ENCODE data around the gene WDR82.

Gene WDR82

DNA sequence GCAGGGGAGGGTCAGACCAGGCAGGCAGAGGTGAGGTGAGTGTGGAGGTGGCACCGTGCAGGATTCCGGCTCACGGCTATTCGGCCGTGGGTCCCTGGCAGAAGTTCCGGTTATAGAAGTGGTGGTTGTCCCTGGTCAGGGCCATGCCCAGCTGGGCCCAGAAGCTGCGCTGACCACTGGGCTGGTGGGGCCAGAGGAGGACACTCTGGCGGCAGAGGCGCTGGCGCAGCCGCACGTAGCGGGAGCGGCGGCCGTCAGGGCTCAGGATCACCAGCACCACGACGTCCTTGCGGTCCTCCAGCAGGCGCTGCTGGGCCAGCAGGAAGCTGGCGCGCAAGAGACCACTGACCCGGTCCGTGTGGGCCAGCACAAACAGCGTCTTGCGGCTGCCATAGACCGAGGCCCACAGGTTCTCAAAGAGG, 57.3 kb downstream of the WDR82 start:
- no peak for FAIRE-seq

DNA sequence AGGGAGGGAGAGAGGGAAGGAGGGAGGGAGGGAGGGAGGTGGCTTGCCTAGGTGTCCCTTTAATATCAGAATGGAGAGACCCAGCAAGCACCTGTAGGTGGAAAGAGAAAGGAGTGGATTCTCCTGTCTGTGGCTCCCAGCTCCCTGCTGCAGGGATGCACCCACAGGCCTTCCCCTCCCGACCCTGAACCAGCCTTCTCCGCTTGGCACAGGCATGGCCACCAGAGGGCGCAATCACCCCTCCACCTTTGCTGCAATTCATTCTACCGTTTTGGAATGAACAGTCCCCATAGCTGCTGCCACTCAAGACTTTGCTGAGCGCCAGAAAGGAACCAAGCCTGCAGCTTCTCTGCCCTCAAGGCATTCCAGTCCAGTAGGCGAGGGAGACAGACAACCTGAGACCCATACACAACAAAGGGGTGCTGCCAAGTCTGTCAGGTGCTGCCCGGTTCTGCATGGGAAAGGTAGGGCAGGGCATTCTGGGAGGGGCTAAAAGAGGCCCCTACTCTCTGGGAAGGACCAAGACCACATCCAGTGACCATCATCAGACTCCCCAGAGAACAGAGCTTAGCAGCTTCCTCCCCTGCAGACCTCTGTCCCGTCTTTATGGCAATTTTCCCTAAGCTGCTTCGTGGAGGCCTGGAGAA, 57.9 kb downstream of the WDR82 start:
- FAIRE-seq = no peak

DNA sequence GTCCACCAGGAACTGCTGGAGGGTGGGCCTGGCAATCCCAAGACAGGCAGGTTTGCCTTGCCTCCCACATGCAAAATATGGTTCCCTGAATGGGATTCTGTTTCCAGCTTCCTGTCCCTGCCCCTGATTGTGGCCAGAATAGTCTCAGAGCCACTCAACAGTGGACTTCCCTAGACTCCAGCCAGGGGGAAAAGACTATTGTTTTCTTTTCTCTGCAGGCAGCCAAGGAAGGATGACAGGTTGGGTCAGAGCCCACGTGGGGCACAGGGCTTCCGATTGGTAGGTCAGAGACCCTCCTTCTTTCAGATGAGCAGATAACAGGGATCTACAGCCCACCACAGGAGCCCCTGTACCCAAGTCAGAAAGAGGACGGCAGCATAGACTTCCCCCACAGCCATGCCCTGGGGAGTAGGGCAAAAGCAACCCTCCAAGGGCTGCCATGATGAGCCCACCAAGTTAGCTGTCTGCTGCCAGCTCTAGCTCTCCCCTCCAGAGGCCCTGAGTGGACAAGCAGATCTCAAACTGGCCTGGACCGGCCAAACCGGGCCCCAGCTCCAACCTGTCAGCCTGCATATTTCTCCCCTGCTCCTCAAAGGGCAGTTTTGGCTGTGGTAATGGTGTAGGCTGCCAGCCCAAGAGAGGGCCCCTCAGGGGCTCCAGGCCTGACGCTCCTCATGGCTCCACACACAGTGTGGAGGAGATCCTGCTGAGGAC, 59.4 kb downstream of the WDR82 start:
- FAIRE-seq = no peak

DNA sequence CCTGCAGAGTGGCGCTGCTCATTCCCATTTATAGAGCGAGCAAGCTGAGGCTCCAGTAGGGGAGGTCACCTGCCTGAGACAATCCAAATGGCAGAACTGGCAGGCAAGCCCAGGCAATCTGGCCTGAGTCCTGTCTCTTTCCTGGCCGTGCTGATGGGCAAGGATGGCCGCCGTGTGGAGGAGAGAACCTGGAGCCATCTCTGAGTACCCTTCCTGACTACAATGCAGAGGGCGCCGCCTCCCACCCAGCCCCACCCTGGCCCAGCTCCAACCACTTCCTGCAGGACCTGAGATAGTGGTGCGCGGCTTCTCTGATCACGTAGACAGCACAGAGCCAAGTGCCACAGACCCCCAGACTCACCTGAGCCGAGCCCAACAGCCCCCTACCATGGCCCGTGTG, 60.0 kb downstream of the WDR82 start:
- FAIRE-seq = no peak

DNA sequence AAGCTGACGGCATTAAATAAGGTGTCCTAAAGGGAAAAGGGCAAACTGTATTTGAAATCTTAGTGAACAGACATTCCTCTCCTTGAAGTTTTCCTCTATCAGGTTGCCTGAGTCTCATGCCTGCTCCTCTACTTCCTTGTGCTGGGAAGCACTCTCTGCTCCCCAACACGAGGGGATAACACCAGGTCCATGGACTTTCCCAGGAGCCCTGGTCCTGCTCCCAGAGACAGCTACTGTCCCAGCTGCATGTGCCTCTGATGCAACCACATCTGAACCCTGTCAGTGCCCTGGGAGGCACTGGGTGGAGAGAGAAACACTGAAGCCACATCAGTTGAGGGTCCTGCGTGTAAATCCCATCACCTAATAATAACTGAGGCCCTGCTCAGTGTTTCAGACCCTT, 60.4 kb downstream of the WDR82 start:
- no peak for FAIRE-seq

DNA sequence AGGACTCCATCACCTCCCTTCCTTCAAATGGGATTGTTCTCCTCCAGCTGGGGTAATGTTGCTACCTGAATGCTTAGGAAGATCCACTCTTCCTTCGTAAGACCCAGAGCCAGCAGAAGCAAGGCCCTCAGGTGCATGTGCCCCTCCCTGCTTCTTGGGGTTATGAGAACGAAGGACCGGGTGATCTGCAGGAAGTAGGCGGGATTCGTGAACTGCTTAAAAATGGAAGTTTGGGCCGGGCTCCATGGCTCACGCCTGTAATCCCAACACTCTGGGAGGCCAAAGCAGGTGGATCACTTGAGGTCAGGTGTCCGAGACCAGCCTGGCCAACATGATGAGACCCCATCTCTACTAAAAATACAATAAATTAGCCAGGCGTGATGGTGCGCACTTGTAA, 61.0 kb downstream of the WDR82 start:
- FAIRE-seq = no peak

DNA sequence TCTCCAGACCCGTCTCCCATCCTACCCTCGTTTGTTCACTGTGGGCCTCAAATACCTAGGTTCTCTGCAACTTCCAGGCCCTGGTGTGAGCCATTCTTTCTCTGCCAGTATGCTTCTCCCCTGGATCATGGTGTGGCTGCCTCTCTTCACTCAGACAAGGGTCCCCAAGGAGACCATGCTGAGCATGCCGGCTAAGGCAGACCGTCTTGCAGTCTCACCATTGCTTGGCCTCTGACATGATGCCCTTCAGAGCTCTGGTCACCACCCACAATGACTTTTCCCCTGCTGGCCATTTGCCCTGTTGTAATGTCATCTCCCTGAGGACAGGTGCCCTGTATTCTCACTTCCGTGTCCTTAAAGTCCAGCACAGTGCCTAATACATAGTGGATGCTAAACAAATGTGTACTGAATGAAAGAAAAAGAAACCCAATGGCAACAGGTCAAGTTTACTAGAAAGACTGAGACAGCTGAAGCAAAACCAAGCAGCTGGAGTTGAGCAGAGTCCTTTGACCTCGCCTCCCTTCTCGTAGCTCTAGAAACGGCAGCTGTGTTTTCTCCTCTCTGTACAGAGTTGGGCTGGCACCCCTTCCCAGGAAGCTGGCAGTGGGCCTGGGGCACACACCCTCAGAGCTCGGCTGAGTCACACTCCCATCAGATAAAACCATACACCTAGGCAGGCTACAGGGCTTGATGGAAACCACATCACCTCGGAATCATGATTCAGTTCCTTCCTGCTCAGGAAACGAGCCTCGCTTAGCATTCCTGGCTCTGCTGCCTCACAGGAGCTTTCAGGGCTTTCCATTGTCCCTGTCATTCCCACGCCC, 61.7 kb downstream of the WDR82 start:
- FAIRE-seq = no peak

DNA sequence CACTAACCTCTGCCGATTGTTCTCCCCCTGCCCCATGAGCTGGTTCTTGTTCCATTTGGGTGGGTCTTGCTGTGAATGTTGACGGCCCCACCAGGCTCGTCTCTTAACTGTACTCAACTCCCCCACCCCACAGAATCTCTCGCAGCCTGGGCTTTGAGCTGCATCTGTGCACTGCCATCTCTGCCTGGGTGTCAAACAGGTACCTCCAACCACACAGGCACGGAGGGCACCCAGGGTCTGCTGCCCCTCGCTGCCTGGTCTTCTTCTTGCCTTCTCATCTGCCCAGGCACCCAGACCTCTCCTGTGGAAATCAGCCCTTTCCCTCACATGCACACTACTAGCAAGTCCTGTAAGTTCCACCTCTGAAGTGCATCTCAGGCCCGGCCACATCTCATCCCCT, 63.1 kb downstream of the WDR82 start:
- no peak for FAIRE-seq

DNA sequence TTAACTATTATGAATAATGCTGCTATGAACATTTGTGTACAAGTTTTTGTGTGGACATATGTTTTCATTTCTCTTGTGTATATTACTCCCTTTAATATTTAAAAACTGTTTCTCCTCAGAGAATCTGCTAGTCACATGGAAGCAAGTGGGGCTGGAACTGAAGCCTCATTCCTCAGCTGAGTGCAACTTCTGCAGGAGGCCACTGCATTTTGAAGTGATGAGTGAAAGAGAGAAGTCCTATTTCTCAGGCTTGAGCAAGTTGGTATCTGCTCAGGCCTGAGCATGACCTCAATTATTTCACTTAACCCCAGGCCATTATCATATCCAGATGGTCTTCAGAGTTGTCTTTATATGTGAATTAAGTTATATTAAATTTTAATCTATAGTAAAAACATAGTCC, 64.5 kb downstream of the WDR82 start:
- no peak for FAIRE-seq

DNA sequence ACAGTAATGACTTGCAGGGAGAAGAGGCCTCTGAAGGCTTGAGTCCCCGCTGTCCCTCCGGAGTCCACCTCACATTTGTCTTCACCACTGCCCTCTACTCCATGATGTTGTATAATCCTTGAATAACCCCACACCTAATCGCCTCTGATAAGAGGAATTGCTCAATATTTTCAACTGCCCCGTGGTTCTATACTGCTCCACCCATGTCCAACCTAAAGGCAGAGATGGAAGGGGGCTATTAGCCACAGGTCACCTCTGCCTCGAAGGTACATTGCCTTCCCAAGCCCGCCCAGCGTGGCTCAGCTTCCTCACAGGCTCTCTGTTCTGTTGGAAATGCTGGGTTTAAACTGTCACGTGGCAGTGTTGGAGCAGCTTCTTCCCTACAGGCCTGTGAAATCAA, 65.4 kb downstream of the WDR82 start:
- FAIRE-seq = no peak

DNA sequence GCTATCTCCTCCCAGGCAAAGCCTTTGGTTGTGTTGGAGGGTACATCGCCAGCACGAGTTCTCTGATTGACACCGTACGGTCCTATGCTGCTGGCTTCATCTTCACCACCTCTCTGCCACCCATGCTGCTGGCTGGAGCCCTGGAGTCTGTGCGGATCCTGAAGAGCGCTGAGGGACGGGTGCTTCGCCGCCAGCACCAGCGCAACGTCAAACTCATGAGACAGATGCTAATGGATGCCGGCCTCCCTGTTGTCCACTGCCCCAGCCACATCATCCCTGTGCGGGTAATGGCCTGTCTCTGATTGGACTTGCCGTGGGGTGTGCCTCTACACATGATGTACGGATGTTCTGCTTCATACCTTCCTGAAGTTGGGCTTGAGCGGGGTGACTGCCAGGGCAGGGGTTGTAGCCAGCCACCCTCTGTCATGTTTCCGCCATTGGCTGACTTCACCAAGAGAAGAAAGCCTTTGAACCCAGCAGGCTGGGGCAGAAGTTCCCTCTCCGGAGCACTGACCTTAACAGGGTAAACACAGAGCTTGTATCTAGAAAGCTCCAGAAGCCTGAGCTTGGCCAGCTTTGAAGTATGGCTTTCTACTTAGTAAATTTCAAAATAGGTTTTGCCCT, 67.1 kb downstream of the WDR82 start:
- FAIRE-seq = no peak

DNA sequence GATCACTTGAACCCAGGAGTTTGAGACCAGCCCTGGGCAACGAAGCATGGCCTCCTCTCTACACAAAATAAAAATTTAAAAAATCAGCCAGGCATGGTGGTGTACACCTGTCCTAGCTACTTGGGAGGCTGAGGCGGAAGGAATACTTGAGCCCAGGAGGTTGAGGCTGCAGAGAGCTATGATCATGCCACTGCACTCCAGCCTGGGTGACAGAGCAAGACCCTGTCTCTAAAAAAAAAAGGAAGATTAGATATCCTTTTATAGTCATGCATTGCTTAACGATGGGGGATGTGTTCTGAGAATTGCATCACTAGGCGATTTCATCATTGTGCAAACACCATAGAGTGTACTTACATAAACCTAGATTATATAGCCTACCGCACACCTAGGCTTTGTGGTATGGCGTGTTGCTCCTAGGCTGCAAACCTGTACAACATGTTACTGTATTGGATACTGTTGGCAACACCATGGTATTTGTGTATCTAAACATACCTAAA, 67.9 kb downstream of the WDR82 start:
- no peak for FAIRE-seq

DNA sequence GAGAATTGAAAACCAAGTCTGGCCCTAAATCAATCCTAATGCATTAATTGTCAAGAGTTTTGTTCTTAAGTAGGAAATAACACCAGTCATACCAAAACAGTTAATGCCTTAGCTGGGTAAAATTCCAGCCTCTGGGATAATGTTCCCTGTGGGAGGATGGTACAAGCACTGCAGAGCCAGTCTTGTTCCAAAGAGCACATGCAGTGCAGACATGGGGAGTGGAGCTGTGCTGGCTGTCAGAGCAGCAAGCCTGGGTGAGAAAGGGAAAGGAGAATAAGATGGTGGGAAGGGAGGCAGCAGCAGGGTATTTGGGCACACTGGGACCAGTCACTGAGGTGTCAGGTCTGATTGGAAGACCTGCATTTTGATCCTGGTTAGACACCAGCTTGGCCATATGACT, 68.4 kb downstream of the WDR82 start:
- no peak for FAIRE-seq

DNA sequence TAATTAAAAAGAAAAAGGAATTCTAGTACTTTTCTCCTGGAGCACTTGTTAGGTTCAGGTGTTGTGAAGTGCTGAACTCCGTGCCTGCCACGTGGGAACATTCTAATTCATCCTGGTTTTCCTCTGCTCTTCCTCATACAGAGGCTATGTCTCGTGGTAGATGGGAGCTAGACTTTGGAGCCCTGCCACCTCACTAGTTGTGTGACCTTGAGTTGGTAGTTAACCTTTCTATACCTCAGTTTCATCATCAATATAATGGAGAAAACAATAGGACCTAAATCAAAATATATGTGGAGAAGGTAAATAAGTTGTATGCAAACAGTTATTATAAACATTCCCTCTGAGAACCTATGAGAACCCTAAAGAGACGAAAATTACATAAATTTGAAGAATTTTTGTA, 69.9 kb downstream of the WDR82 start:
- no peak for FAIRE-seq

DNA sequence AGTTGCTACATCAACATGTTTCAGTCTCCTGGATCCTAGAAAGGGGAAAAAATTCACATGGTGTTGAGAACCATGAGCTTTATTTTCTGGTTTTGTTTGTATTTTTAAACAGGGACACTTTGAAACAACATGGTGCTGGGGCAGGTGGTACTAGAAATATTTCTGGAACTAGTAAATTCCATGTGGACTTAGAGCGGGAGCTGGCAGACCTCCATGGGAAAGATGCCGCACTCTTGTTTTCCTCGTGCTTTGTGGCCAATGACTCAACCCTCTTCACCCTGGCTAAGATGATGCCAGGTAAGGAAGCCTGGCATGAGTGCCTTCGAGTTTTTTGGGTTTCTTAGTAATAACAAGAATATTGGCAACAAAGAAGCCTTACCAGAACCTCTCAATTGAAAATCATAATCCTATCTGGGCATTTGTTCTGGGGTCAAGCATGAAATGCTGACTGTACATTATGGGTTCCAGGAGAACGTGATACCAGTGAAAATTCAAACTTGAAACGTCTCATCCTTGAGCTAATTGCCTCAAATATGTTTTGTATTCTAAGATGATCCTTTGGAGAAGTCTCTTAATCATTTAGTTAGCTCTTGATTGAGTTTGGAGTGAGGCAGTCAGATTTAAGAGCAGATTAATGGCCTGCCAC, 72.6 kb downstream of the WDR82 start:
- FAIRE-seq = no peak
